Astrocyte (in vitro differentiated cells and primary cell): Measurements from ENCODE around the gene KDM1B.

Source experiments
- EZH2 ChIP-seq: IDR thresholded peaks from 2 replicates; pipeline ENCODE4 v1.6.1; 2012; ENCODE audit warnings: mild to moderate bottlenecking, low read length, inconsistent platforms; ENCODE audit not compliant: insufficient read depth
- TF ChIP-seq, protein P1 (sequence below): IDR thresholded peaks from 2 replicates; pipeline ENCODE4 v1.5.1; 2011; ENCODE audit warnings: low read depth, mild to moderate bottlenecking, inconsistent platforms, low read length, moderate library complexity; ENCODE audit not compliant: insufficient read depth

DNA sequence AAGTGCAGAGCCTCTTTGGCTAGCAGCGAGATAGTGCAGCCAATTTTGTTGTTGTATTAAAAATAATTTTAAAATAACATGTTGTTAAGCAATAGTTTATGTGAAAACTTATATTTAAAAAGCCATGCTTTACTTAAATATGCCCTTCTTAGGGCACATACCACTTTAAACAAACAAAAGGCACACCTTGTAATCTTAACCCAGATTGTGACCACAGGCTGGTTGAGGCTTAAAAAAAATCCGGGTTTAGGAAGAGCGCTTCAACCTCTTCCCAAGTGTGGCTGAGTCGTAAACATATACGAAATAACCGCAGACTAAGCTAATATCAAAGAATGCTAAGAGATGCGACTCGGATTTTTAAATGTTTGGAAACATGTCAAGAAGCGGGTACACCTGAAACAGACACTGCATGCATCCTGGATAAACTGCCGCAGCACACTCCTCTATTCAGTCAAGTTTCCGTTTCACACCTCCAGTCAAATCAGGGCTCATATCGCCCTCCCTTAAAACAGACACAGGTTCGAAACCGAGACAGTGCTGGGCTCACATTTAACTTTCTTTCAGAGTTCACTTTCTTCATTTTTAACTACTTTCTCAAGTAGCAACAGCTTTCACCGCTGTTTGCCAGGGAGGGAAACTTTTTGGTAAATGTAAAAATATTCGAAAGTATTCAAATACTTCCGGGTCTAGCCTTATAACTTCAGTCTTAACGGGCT, 107.6 kb downstream of the KDM1B start:
- TF ChIP-seq, protein P1, sequence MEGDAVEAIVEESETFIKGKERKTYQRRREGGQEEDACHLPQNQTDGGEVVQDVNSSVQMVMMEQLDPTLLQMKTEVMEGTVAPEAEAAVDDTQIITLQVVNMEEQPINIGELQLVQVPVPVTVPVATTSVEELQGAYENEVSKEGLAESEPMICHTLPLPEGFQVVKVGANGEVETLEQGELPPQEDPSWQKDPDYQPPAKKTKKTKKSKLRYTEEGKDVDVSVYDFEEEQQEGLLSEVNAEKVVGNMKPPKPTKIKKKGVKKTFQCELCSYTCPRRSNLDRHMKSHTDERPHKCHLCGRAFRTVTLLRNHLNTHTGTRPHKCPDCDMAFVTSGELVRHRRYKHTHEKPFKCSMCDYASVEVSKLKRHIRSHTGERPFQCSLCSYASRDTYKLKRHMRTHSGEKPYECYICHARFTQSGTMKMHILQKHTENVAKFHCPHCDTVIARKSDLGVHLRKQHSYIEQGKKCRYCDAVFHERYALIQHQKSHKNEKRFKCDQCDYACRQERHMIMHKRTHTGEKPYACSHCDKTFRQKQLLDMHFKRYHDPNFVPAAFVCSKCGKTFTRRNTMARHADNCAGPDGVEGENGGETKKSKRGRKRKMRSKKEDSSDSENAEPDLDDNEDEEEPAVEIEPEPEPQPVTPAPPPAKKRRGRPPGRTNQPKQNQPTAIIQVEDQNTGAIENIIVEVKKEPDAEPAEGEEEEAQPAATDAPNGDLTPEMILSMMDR, result no peak
- TF ChIP-seq EZH2, result no peak
